Mucosa of rectum (tissue), 2 donors: Measurements from ENCODE around the gene LASP1NB.
"Not testable (repeated sequence)": the region's sequence is repeated elsewhere in the genome, so short reads cannot be mapped to it uniquely, and the experiment has no call there.

Experiments
- H3K27ac ChIP-seq, 2 donors: one replicate each; pipeline ENCODE4 v1.7.0; 2013; ENCODE audit warnings: inconsistent platforms in 2 of 2, low read depth in 2 of 2, low read length in 2 of 2
- H3K27me3 ChIP-seq, 2 donors: one replicate each; pipeline ENCODE4 v1.7.0; 2013; ENCODE audit warnings: low read length in 2 of 2; ENCODE audit not compliant: control insufficient read depth in 2 of 2, insufficient read depth in 2 of 2
- H3K36me3 ChIP-seq, 2 donors: one replicate each; pipeline ENCODE4 v1.7.0; 2013; ENCODE audit warnings: low read length in 2 of 2; ENCODE audit not compliant: control insufficient read depth in 2 of 2, insufficient read depth in 2 of 2
- H3K4me1 ChIP-seq, 2 donors: one replicate each; pipeline ENCODE4 v1.7.0; 2013; ENCODE audit warnings: low read length in 2 of 2, mild to moderate bottlenecking in 1 of 2; ENCODE audit not compliant: control insufficient read depth in 2 of 2, insufficient read depth in 2 of 2
- H3K4me3 ChIP-seq, 2 donors: one replicate each; pipeline ENCODE4 v1.7.0; 2013; ENCODE audit warnings: low read length in 2 of 2
- H3K9ac ChIP-seq, 2 donors: one replicate each; pipeline ENCODE4 v1.7.0; 2013; ENCODE audit warnings: low read length in 2 of 2, low read depth in 1 of 2, mild to moderate bottlenecking in 1 of 2
- H3K9me3 ChIP-seq, 2 donors: one replicate each; pipeline ENCODE4 v1.7.0; 2013; ENCODE audit warnings: low read length in 2 of 2; ENCODE audit not compliant: control insufficient read depth in 2 of 2
- donor health status: healthy.
- donor health status: Normal muscosa, but diverticular disease.

The LASP1NB gene

GRCh38 chr17:38926293-38927070 is 1.1 kb downstream of the LASP1NB start:
- Histone ChIP-seq H3K4me1 (peaks cover 4 to 6% of the 10 kb centered on the region in 2 donors), H3K27me3 (no peaks in the 10 kb centered on the region), H3K9ac (no peak overlapping the region), H3K36me3 (no peaks in the 10 kb centered on the region), H3K27ac (no peak overlapping the region), H3K9me3 (no peaks in the 10 kb centered on the region), H3K4me3 (no peak overlapping the region)

GRCh38 chr17:38930782-38931181 is 5.4 kb downstream of the LASP1NB start:
- not testable (repeated sequence) for H3K9me3 ChIP-seq, H3K9ac ChIP-seq, H3K36me3 ChIP-seq, H3K27me3 ChIP-seq, H3K4me3 ChIP-seq, H3K27ac ChIP-seq, H3K4me1 ChIP-seq

- H3K27ac ChIP-seq, H3K36me3 ChIP-seq, H3K4me1 ChIP-seq, H3K4me3 ChIP-seq, H3K27me3 ChIP-seq, H3K9ac ChIP-seq, H3K9me3 ChIP-seq: not testable (repeated sequence)
Observed at GRCh38 chr17:38933962-38934361, 8.5 kb downstream of the LASP1NB start.

GRCh38 chr17:38939987-38940386 is 14.6 kb downstream of the LASP1NB start:
- Histone ChIP-seq H3K27me3 (no peaks in the 10 kb centered on the region), H3K36me3 (no peaks in the 10 kb centered on the region), H3K4me3 (no peak overlapping the region), H3K27ac (no peak overlapping the region), H3K9ac (no peak overlapping the region), H3K4me1 (no peaks in the 10 kb centered on the region), H3K9me3 (no peaks in the 10 kb centered on the region)

GRCh38 chr17:38940404-38940803 is 15.0 kb downstream of the LASP1NB start:
- Histone ChIP-seq H3K36me3 (no peaks in the 10 kb centered on the region), H3K27ac (no peak overlapping the region), H3K9ac (no peak overlapping the region), H3K27me3 (no peaks in the 10 kb centered on the region), H3K4me3 (no peak overlapping the region), H3K4me1 (no peaks in the 10 kb centered on the region), H3K9me3 (no peaks in the 10 kb centered on the region)

- Histone ChIP-seq H3K27me3 (no peaks in the 10 kb centered on the region), H3K36me3 (no peaks in the 10 kb centered on the region), H3K27ac (no peak overlapping the region), H3K4me3 (no peak overlapping the region), H3K4me1 (no peaks in the 10 kb centered on the region), H3K9ac (no peak overlapping the region), H3K9me3 (no peaks in the 10 kb centered on the region)
Observed at GRCh38 chr17:38942696-38943334, 17.4 kb downstream of the LASP1NB start.

GRCh38 chr17:38943607-38944006 is 18.2 kb downstream of the LASP1NB start:
- no peak overlapping the region for H3K27ac ChIP-seq
- no peaks in the 10 kb centered on the region for H3K27me3 ChIP-seq
- H3K36me3 ChIP-seq, result no peaks in the 10 kb centered on the region
- no peak overlapping the region for H3K4me3 ChIP-seq
- no peak overlapping the region for H3K9ac ChIP-seq
- no peaks in the 10 kb centered on the region for H3K9me3 ChIP-seq
- H3K4me1 ChIP-seq, result no peaks in the 10 kb centered on the region

GRCh38 chr17:38947189-38947588 is 21.8 kb downstream of the LASP1NB start:
- Histone ChIP-seq H3K4me1 (no peaks in the 10 kb centered on the region), H3K27me3 (no peaks in the 10 kb centered on the region), H3K36me3 (no peaks in the 10 kb centered on the region), H3K9me3 (no peaks in the 10 kb centered on the region), H3K27ac (no peak overlapping the region), H3K9ac (no peak overlapping the region), H3K4me3 (no peak overlapping the region)

GRCh38 chr17:38953800-38954199 is 28.4 kb downstream of the LASP1NB start:
- H3K27me3 ChIP-seq, H3K27ac ChIP-seq, H3K36me3 ChIP-seq, H3K9me3 ChIP-seq, H3K4me1 ChIP-seq, H3K4me3 ChIP-seq, H3K9ac ChIP-seq: not testable (repeated sequence)

- H3K9ac ChIP-seq, result no peak overlapping the region
- H3K27me3 ChIP-seq, result no peaks in the 10 kb centered on the region
- H3K4me3 ChIP-seq, result no peak overlapping the region
- no peaks in the 10 kb centered on the region for H3K36me3 ChIP-seq
- H3K27ac ChIP-seq, result no peak overlapping the region
- no peaks in the 10 kb centered on the region for H3K9me3 ChIP-seq
- H3K4me1 ChIP-seq, result no peaks in the 10 kb centered on the region
Observed at GRCh38 chr17:38958326-38958725, 32.9 kb downstream of the LASP1NB start.
